GM04503 (cell line): Measurements from ENCODE around the gene MINDY4.

Source experiments
- DNase-seq: peaks from one replicate; pipeline ENCODE4 v3.0.0-alpha.2; 2012; ENCODE audit warnings: low read depth

MINDY4 gene

GRCh38 chr7:30771174-30771879, at the start of gene MINDY4:
TSS of gene MINDY4 (plus strand) at chr7:30771417. CDS start at chr7:30771494, 77 bp downstream.
- no peak for DNase-seq

GRCh38 chr7:30722187-30722586, 49.0 kb upstream of the MINDY4 start:
- DNase-seq: no peak

GRCh38 chr7:30722671-30723070, 48.5 kb upstream of the MINDY4 start:
- no peak for DNase-seq

GRCh38 chr7:30723776-30724175, 47.4 kb upstream of the MINDY4 start:
- no peak for DNase-seq

- DNase-seq: no peak
These were observed 44.8 kb upstream of the MINDY4 start for GRCh38 chr7:30726296-30727006.

- no peak for DNase-seq
These were observed 43.9 kb upstream of the MINDY4 start for GRCh38 chr7:30727061-30727945.

- no peak for DNase-seq
These were observed 42.6 kb upstream of the MINDY4 start for GRCh38 chr7:30728591-30729100.

GRCh38 chr7:30729642-30730041, 41.6 kb upstream of the MINDY4 start:
- no peak for DNase-seq

- no peak for DNase-seq
These were observed 41.1 kb upstream of the MINDY4 start for GRCh38 chr7:30730097-30730496.

- no peak for DNase-seq
These were observed 40.2 kb upstream of the MINDY4 start for GRCh38 chr7:30730996-30731395.

- DNase-seq: no peak
These were observed 39.6 kb upstream of the MINDY4 start for GRCh38 chr7:30731581-30731980.

- no peak for DNase-seq
These were observed 38.6 kb upstream of the MINDY4 start for GRCh38 chr7:30732606-30733005.

- no peak for DNase-seq
These were observed 38.0 kb upstream of the MINDY4 start for GRCh38 chr7:30733216-30733615.

- no peak for DNase-seq
These were observed 37.5 kb upstream of the MINDY4 start for GRCh38 chr7:30733691-30734090.

- no peak for DNase-seq
These were observed 36.7 kb upstream of the MINDY4 start for GRCh38 chr7:30734497-30734896.

- DNase-seq: no peak
These were observed 35.6 kb upstream of the MINDY4 start for GRCh38 chr7:30735631-30736030.

GRCh38 chr7:30736291-30736690, 34.9 kb upstream of the MINDY4 start:
- no peak for DNase-seq

- no peak for DNase-seq
These were observed 32.9 kb upstream of the MINDY4 start for GRCh38 chr7:30738026-30738915.

GRCh38 chr7:30739691-30740090, 31.5 kb upstream of the MINDY4 start:
- no peak for DNase-seq

GRCh38 chr7:30740417-30741181, 30.6 kb upstream of the MINDY4 start:
- DNase-seq: no peak

- DNase-seq: no peak
These were observed 29.9 kb upstream of the MINDY4 start for GRCh38 chr7:30741289-30741688.
